Tibial artery (tissue), 4 donors: Measurements from ENCODE around the gene SQSTM1.

Experiments used
- DNase-seq, 2 donors: peaks; one replicate each; pipeline ENCODE4 v3.0.0-alpha.2; 2019
- H3K27ac ChIP-seq, 2 donors: fragments of 200-600 bp; sonication (generic) in 1 of 2; 1 replicate in 1 of 2; 2 replicates in 1 of 2; pipeline ENCODE4 v1.5.1; 2018 to 2019; ENCODE audit warnings: mild to moderate bottlenecking in 1 of 2
- H3K27me3 ChIP-seq, 2 donors: fragments of 200-600 bp; sonication (generic) in 1 of 2; one replicate each; pipeline versions ENCODE4 v1.5.1 to v1.6.0; 2016 to 2019
- H3K36me3 ChIP-seq, 3 donors: fragments of 200-600 bp; sonication (generic) in 2 of 3; one replicate each; pipeline ENCODE4 v1.5.1; 2016 to 2019; ENCODE audit warnings: mild to moderate bottlenecking in 2 of 3
- H3K4me1 ChIP-seq, 4 donors: fragments of 200-600 bp; sonication (generic) in 2 of 4; 1 replicate in 3 of 4; 2 replicates in 1 of 4; pipeline ENCODE4 v1.5.1; 2016 to 2019
- H3K4me3 ChIP-seq, 2 donors: fragments of 200-600 bp; sonication (generic) in 1 of 2; 1 replicate in 1 of 2; 2 replicates in 1 of 2; pipeline ENCODE4 v1.5.1; 2018 to 2019; ENCODE audit warnings: mild to moderate bottlenecking in 2 of 2
- H3K9me3 ChIP-seq, 3 donors: fragments of 200-600 bp; sonication (generic) in 1 of 3; one replicate each; pipeline ENCODE4 v1.5.1; 2016 to 2019
- intact Hi-C: fragments of 100-400 bp; cut with DNase I; formaldehyde crosslinking; loops from one replicate; pipeline ENCODE4 v1.15.0; 2023; ENCODE audit warnings: low total_unique reads
- TF ChIP-seq, protein P1 (sequence below), 2 experiments: fragments of 200-600 bp in 1 of 2; fragments of 450-650 bp in 1 of 2; IDR thresholded peaks; one replicate each; pipeline ENCODE4 v1.5.1; 2017 to 2019; ENCODE audit warnings: antibody characterized with exemption in 2 of 2, mild to moderate bottlenecking in 1 of 2, moderate library complexity in 1 of 2

Gene SQSTM1

GRCh38 chr5:179882338-179882737, 61.6 kb downstream of the SQSTM1 start:
- no peak for DNase-seq
- no peaks in the 10 kb centered on the region for H3K27me3 ChIP-seq
- TF ChIP-seq, protein P1, sequence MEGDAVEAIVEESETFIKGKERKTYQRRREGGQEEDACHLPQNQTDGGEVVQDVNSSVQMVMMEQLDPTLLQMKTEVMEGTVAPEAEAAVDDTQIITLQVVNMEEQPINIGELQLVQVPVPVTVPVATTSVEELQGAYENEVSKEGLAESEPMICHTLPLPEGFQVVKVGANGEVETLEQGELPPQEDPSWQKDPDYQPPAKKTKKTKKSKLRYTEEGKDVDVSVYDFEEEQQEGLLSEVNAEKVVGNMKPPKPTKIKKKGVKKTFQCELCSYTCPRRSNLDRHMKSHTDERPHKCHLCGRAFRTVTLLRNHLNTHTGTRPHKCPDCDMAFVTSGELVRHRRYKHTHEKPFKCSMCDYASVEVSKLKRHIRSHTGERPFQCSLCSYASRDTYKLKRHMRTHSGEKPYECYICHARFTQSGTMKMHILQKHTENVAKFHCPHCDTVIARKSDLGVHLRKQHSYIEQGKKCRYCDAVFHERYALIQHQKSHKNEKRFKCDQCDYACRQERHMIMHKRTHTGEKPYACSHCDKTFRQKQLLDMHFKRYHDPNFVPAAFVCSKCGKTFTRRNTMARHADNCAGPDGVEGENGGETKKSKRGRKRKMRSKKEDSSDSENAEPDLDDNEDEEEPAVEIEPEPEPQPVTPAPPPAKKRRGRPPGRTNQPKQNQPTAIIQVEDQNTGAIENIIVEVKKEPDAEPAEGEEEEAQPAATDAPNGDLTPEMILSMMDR (IDR thresholded peaks at IDR 0.05): no peak
- intact Hi-C loops: no loop called here
- peaks cover 44 to 90% (median 82%) of the 10 kb centered on the region in 3 donors for H3K36me3 ChIP-seq
- no peak overlapping the region for H3K27ac ChIP-seq
- peaks cover 0 to 16% (median 14%) of the 10 kb centered on the region in 3 donors for H3K9me3 ChIP-seq
- H3K4me1 ChIP-seq: peaks cover 0 to 2% (median 0%) of the 10 kb centered on the region in 4 donors
- H3K4me3 ChIP-seq: no peak overlapping the region

GRCh38 chr5:179883163-179883562, 62.5 kb downstream of the SQSTM1 start:
- peaks cover 0 to under 1% (median 0%) of the 10 kb centered on the region in 4 donors for H3K4me1 ChIP-seq
- H3K9me3 ChIP-seq: peaks cover 0 to 16% (median 14%) of the 10 kb centered on the region in 3 donors
- no peaks in the 10 kb centered on the region for H3K27me3 ChIP-seq
- TF ChIP-seq, protein P1 (IDR thresholded peaks at IDR 0.05): no peak
- no peak overlapping the region for H3K27ac ChIP-seq
- DNase-seq: no peak
- no peak overlapping the region for H3K4me3 ChIP-seq
- intact Hi-C loops: no loop called here
- H3K36me3 ChIP-seq: peaks cover 52 to 91% (median 84%) of the 10 kb centered on the region in 3 donors

DNA sequence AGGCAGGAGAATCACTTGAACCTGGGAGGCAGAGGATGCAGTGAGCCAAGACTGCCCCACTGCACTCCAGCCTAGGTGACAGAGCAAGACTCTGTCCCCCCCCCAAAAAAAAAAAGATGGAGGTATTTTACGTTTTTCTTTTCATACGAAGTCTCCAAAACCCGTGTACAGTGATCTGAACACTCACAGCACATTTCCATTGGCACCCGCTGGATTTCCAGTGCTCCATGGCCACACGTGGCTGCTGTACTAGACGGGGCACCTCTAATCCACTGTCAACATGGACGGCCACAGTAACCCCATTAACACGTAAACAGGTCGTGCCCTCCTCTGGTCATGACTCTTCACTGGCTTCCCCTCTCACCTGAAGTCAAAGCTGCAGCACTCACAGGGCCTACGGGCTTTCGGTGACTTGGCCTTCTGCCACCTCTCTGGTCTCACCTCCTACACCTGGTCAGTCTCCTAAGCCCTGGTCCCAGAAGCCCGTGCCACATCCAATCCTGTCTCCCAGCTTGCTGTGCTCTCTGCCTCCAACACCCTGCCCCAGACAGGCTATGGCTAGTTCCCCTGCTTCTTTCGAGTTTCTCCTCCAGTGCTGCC, 64.9 kb downstream of the SQSTM1 start:
- H3K27ac ChIP-seq: no peak overlapping the region
- TF ChIP-seq, protein P1 (IDR thresholded peaks at IDR 0.05): no peak
- no peaks in the 10 kb centered on the region for H3K4me1 ChIP-seq
- DNase-seq: no peak
- no peak overlapping the region for H3K4me3 ChIP-seq
- H3K27me3 ChIP-seq: no peaks in the 10 kb centered on the region
- H3K36me3 ChIP-seq: peaks cover 60 to 91% (median 86%) of the 10 kb centered on the region in 3 donors
- intact Hi-C loops: no loop called here
- peaks cover 0 to 16% (median 14%) of the 10 kb centered on the region in 3 donors for H3K9me3 ChIP-seq

GRCh38 chr5:179886190-179886911, 65.6 kb downstream of the SQSTM1 start:
- Histone ChIP-seq H3K9me3 (peaks cover 0 to 16% (median 14%) of the 10 kb centered on the region in 3 donors), H3K36me3 (peaks cover 67 to 93% (median 92%) of the 10 kb centered on the region in 3 donors), H3K4me3 (no peak overlapping the region), H3K4me1 (no peaks in the 10 kb centered on the region), H3K27ac (no peak overlapping the region), H3K27me3 (no peaks in the 10 kb centered on the region)
- no peak for DNase-seq
- intact Hi-C loops: no loop called here
- TF ChIP-seq, protein P1 (IDR thresholded peaks at IDR 0.05): no peak

GRCh38 chr5:179887095-179887494, 66.4 kb downstream of the SQSTM1 start:
- DNase-seq: no peak
- H3K4me1 ChIP-seq: no peaks in the 10 kb centered on the region
- no peak overlapping the region for H3K4me3 ChIP-seq
- no peak overlapping the region for H3K27ac ChIP-seq
- peaks cover 0 to 16% (median 13%) of the 10 kb centered on the region in 3 donors for H3K9me3 ChIP-seq
- H3K36me3 ChIP-seq: peaks cover 71 to 100% (median 100%) of the 10 kb centered on the region in 3 donors
- H3K27me3 ChIP-seq: no peaks in the 10 kb centered on the region
- TF ChIP-seq, protein P1 (IDR thresholded peaks at IDR 0.05): no peak
- intact Hi-C loops: no loop called here
